Measurements from ENCODE around the gene GFER.
"Not testable (repeated sequence)": the region's sequence is repeated elsewhere in the genome, so short reads cannot be mapped to it uniquely, and the experiment has no call there.

GFER gene

DNA sequence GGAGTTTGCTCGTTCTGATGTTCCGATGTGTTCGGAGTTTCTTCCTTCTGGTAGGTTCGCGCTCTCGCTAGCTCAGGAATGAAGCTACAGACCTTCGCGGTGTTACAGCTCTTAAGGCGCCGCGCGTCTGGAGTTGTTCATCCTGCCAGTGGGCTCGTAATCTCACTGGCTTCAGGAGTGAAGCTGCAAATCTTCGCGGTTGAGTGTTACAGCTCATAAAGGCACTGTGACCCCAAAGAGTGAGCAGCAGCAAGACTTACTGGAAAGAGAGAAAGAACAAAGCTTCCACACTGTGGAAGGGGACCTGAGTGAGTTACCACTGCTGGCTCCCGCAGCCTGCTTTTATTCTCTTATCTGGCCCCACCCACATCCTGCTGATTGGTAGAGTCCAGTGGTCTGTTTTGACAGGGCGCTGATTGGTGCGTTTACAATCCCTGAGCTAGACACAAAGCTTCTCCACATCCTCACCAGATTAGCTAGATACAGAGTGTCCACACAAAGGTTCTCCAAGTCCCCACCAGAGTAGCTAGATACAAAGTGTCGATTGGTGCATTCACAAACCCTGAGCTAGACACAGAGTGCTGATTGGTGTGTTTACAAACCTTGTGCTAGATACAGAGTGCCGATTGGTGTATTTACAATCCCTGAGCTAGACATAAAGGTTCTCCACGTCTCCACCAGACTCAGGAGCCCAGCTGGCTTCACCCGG is 26.4 kb upstream of the GFER start:
- not testable (repeated sequence) for DNase-seq (ENCODE audit: low read depth, low spot score)

DNA sequence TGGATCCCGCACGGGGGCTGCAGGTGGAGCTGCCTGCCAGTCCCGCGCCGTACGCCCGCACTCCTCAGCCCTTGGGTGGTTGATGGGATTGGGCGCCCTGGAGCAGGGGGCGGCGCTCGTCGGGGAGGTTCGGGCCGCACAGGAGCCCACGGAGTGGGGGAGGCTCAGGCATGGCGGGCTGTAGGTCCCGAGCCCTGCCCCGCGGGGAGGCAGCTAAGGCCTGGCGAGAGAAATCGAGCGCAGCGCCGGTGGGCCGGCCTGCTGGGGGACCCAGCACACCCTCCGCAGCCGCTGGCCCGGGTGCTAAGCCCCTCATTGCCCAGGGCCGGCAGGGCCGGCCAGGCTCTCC is 25.9 kb upstream of the GFER start:
- not testable (repeated sequence) for DNase-seq (ENCODE audit: low read depth, low spot score)

DNA sequence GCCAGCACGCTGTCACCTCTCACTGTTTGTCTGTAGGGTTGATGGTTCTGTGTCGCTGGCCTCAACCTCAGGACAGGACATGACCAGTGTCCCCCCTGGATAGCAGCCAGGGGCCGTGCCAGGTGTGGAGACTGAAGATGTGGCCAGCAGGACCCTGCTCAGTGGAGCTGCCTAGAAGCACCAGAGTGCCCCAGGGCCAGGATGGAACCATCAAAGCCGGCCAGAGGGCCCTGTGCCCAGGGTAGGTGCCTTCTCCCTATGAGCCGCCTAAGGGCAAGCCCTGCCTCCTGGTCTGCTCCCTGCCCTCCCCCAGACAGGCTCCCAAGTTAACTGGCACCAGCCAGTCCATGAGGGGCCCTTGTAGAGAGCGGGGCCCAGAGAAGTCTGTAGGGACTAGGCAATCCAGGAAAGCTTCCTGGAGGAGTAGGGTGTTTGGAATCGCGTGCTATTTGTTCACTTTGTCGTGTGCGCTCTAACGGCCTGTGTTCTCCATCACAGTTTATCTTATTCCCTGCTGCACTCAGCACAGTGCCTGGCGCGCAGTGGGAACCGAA is 25.2 kb upstream of the GFER start:
- no peak for DNase-seq (ENCODE audit: low read depth, low spot score)

DNA sequence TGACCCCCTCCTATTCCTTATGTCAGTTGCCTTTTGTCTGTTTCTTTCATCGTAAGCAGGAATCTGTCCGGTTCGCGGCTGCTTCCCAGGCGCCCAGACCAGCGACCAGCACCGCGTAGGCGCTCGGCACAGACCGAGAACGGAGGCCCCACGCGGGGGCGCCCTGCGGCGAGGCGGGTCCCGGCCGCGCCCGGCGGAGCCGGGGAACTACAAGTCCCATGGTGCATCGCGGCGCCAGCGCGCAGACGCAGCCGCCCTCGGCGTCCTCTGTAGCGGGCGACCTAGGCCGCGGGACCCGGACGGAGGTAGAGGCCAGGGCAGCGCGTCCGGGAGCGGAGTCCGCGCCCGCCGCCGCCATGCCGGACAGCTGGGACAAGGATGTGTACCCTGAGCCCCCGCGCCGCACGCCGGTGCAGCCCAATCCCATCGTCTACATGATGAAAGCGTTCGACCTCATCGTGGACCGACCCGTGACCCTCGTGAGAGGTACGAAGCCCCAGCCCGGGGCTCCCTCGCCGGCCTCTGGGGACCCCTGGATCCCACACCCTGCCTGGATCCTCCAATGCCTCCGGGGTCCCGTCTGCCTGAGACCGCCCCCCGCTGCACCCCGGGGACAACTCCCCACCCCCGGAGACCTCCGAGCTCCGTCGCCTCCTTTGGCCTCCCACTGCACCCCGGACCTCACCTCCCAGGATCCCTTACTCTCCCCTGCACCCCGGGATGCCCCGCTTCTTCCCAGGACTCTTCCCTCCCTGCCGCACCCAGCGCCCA is 24.5 kb upstream of the GFER start, which contains the start of gene NDUFB10:
TSS of gene NDUFB10 (plus strand) at position 270 of the 771 bp plus-strand sequence. CDS start at position 357, 87 bp downstream.
- DNase-seq (ENCODE audit: low read depth, low spot score), result peak; percentile 82

DNA sequence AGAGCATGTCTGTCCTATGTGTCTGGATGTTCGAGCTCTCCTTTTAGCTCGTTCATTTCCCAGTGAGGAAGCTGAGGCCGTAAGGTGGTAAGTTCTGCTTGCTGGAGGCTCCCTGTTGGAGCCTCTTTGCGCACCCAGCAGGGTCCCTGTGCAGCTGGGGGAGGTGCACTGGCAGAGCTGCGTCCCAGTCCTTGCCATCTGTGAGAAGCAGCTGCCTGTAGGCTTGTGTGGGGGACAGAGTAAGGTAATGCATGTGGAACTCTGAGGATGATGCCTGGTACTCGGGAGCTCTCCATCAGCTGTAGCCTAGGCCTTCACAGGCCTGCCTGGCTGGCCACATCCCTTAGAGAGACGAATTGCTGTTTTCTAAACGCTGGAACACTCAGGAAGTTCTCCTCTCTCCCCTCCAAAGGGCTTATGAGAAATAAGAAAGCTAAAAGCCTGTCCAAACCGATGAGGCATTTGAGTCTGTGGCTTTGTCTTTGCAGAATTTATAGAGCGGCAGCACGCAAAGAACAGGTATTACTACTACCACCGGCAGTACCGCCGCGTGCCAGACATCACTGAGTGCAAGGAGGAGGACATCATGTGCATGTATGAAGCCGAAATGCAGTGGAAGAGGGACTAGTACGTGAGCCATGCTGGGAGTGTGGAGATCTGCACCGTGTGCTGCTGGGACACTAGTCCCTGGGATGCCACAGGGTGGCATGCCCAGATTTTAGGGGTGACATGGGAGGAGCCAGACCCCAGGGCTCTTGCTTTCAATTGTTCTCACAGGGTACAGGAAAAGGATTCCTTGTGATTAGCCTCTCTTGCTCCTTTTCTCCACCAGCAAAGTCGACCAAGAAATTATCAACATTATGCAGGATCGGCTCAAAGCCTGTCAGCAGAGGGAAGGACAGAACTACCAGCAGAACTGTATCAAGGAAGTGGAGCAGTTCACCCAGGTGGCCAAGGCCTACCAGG is 23.0 kb upstream of the GFER start:
- no peak for DNase-seq (ENCODE audit: low read depth, low spot score)

DNA sequence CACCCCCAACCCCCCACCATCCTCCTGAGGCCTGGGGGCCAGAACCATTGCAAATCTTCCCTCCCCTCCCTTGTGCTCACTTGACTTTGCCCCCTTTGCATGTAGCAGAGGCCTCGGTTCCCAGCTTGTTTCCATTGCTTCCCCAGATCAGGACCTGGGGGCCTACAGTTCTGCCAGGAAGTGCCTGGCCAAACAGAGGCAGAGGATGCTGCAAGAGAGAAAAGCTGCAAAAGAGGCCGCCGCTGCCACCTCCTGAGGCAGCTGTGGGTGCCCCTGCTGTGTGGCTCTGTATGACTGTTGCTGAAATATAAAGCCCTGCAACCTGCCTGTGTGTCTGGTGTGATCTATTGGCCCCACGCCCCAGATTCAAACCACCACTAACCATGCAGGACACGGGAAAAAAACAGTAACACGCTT is 22.3 kb upstream of the GFER start:
- no peak for DNase-seq (ENCODE audit: low read depth, low spot score)

DNA sequence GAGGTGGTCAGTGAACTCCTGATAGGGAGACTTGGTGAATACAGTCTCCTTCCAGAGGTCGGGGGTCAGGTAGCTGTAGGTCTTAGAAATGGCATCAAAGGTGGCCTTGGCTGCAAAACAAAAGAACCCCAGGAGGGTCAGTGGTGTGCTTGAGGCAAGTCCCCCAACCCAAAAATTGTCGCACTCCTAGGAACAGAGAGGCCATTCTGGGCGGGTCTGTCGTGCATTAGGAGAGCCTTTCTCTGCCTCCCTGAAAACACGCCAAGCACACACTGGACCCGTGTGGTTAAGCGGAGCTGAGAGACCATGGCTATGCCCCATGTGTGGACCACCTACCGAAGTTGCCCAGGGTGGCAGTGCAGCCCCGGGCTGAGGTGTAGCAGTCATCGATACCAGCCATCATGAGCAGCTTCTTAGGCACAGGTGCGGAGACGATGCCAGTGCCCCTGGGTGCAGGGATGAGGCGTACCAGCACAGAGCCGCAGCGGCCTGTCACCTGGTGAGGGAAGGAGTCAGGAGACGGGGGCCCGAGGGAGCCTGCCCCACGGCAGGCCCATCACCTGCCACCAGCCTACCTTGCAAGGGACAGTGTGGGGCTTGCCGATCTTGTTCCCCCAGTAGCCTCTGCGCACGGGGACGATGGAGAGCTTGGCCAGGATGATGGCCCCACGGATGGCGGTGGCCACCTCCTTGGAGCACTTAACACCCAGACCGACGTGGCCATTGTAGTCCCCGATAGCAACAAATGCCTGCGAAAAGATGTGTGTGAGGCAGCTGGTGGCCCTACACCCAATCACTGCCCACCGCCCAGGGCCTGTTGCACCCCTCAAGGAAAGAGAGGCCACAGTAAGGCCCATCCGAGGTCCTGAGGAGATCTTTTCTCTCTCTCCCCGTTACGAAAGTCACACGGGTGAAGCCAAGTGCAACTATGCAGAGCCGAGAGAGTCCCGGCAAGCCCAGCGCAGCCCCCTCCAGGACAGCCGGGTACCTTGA is 21.5 kb upstream of the GFER start:
- DNase-seq (ENCODE audit: low read depth, low spot score), result not testable (repeated sequence)

DNA sequence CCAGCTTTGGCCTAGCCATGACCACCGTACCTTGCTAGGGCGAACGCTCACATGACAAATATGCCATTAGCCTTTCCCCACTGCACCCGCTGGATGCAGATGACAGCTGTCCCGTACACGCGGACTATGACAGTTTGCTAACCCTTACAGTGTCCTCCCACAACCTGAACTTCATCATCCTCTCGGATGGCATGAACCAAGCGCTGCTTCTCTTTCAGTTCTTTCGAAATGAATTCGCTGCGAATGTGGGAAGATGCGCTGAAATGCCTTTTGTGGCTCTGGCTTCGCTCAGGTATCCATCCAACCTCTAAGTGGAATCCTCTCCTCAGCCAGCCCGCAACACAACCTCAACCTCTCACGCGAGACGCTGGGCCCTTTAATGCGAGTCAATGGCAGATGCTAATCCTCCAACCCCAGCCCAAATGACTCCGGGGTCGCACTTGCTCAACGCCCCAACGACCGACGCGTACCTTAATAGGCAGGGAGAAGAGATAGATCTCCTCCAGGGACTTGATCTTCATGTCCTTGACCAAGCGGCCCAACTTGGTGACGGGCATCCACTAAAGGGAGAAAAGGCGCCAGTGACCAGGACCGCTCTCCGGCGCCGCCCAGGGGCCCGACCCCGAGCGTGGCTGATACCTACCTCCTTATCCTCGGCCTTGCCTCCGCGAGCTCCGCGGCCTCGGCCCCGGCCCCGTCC is 20.0 kb upstream of the GFER start:
- no peak for DNase-seq (ENCODE audit: low read depth, low spot score)

DNA sequence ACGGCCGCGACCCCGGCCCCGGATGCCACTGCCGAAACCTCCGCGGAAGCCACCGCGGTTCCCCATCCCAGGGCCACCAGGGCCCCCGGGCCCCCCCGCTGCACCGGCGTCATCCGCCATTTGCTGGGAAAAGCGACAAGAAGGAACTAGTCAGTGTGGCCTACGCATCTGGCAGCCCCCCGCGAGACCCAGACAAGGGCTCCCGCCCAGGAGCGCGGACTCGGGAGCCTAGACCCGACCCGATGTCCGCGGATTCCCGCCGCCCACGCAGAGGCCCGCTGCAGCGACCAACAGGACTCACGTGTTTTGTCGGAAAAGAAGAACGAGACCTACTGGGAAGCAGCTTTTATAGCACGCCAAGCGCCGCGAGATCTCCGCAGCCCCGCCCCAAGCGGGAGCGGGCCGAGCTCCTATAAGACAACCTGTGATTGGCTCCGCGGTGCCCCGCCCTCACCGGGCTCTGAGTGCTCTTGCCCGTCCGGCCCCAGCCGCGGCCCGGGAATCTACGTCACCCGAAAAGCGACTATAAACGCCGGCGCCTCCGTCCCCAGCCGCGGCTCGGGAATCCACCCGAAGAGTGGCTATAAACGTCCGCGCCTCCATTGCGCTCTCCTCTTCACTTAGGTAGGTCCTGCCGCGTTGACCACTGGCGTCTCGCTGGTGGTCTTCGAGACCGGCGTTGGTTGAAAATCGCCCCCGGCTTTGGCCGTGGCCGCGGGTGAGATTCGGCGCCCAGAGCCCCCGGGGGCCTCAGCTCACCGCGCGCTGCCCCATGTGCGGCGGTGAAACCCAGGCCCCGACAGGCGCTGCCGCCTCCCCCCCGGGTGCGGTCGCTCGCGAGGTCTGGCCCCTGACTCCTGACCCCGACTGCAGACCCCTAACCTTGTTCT is 19.2 kb upstream of the GFER start, which contains the start of gene RPS2:
TSS of gene RPS2 (minus strand) at position 321 of the 890 bp plus-strand sequence. CDS start at position 120, 201 bp downstream.
- DNase-seq (ENCODE audit: low read depth, low spot score), result peak; percentile 90

DNA sequence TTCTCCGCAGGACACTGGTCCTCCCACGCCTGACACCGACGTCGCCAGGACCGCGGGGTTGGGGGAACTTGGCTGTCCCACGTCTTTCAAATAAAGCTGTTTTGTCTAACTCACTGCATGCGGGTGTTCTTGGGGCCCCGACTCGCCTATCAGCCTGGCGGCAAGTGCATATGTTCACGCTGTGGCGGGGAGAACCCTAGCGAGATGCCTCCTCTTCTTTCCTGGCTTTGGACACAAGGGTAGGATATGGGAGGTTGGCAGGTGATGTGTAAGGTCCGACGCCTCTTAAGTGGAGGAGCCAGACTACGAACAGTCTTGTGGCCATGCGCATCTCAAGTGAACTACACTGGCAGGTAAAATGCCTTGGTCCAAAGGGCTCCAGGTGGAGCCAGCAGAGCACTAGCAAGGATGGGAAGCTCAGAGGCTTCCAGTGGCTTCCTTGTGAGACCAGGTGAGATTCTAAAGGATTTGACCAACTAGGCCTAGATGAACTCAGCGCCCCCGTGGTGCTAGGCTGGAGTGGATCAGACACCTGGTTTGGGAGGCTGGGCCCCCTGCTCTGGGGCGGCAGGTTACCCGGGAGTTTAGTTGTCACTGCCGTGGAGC is 18.5 kb upstream of the GFER start:
- DNase-seq (ENCODE audit: low read depth, low spot score), result no peak

DNA sequence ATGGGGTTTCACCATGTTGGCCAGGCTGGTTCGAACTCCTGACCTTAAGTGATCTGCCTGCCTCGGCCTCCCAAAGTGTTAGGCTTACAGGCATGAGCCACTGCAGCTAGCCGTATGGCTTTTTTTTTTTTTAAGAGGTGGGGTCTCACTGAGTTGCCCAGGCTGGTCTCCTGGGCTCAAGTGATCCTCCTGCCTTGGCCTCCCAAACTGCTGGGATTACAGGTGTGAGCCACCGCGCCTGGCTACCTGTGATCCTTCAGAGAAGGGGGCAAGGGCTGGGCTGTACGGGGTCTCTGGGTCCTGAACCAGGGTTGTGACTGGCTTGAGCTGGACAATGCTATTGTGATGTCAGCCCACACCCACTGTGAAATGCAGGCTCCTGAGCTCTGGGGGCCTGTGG is 17.5 kb upstream of the GFER start, which contains the start of gene RNF151:
TSS of gene RNF151 (plus strand) at position 397 of the 400 bp plus-strand sequence. CDS start 26 bp downstream, outside the sequence.
- no peak for DNase-seq (ENCODE audit: low read depth, low spot score)

DNA sequence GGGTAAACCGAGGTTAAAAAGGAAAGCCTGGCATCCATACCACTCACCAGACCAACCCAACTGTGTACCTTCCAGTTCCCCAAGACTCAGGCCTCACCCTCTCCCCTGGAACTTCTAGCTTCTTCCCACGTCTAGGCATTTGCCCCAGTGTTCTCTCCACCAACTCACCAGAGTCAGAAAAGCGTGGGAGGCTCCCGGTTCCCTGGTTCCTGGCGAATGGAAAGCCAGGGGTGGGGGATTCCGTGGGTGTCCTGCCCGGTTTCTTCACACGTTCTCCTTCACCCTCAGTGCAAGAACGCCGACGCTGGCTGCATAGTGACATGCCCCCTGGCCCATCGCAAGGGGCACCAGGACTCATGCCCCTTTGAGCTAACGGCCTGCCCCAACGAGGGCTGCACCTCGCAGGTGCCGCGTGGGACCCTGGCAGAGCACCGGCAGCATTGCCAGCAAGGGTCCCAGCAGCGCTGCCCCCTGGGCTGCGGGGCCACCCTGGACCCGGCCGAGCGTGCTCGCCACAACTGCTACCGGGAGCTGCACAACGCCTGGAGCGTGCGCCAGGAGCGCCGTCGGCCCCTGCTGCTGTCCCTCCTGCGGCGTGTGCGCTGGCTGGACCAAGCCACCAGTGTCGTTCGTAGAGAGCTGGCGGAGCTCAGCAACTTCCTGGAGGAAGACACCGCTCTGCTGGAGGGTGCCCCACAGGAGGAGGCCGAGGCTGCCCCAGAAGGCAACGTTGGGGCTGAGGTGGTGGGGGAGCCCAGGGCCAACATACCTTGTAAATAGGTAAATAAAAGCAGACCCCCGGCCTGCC is 15.6 kb upstream of the GFER start:
- no peak for DNase-seq (ENCODE audit: low read depth, low spot score)

DNA sequence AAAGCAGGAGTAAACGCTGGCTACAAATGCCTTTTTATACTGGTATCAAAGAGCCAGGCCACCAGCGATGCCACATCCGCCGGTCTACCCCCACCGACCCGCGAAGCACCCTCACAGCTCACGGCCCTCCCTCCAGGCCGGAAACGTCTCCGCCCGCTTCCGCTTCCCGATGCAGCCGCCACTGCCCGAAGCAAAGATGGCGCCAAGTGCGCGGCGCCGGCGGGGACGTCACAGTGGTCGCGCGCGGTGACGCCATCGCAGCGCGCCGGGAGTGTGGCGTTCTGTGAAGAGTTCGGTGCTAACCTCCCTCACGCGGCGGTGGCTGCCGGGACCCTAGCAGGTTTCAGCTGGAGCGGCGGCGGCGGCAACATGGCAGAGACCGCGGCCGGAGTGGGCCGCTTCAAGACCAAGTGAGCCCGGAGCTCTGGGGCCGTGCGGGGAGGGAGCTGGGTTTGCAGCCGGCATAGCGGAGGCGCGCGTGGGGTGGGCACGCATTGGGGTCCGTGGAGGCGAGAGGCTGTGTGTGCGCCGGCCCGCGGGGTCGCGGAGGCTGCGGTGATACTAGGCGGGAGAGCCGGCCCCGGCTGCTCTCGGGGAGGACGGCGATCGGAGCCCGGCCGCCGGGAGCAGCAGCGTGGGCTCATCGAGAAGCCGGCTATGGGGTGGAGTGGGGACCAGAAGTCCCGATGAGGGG is 12.1 kb upstream of the GFER start, which contains the start of gene TBL3:
TSS of gene TBL3 (plus strand) at position 258 of the 694 bp plus-strand sequence. CDS start at position 370, 112 bp downstream.
- DNase-seq (ENCODE audit: low read depth, low spot score), result peak; percentile 95

DNA sequence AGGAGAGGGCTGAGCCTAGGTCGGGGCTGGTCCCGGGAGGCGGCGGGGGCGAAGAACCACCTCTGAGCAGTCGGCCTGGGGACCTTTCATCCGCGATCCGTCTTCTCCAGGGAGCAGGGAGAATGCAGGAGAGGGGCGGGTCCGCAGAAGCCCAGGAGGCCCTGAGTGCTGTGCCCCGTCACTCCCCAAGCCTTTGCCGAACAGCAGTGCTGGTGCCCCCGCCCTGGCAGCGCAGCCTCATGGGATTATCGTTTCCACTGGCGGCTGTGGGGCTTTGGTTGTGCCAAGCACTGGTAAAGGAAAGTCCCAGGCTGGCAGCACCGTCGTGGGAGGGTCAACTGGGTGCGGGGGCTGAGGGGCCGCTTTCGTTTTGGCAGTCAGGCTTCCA is 11.5 kb upstream of the GFER start:
- no peak for DNase-seq (ENCODE audit: low read depth, low spot score)

DNA sequence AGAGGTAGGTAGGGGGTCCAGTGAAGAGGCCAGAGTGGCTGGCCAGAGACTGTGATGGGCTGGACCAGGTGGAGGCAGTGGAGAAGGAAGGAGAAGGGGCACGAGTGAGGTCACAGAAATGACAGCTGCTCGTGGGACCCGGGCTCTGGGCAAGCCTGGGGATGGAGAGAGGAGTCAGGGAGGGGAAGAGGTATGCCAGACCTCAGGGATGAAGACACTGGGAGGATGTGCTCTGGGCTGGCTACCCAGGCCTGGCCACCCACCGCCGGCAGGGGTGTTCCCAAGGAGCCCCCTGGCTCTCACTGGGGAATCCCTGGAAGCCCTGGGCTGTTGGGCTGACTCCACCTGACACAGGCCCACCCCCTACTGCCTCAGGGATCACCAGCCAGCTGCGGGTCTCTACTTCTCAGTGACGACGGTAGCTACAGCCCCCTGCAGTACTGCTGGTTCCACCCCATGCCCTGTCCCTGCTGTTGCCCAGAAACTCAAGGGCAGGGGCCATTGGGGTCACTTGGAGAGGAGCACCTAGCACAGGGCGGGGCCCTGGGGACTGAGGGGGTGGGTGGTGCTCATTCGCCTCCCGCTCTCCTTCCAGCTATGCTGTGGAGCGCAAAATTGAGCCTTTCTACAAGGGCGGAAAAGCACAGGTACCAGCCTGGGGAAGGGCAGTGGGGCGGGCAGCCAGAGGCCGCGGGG is 10.4 kb upstream of the GFER start:
- DNase-seq (ENCODE audit: low read depth, low spot score), result no peak

Data from activated CD4-positive, CD25-positive, alpha-beta regulatory T cell treated with anti-CD3 and anti-CD28 coated beads, Interleukin-2, amount 50 U/mL, for 16 hours (primary cell).